HG02588 (cell line): ENCODE measurements around the gene GPSM1.

Experiments
- ATAC-seq: cut with Tn5 transposase; IDR thresholded peaks from one replicate; pipeline ENCODE4 v1.9.1; 2021; ENCODE audit warnings: mild to moderate bottlenecking, moderate library complexity; ENCODE audit not compliant: unreplicated experiment

Gene GPSM1

DNA sequence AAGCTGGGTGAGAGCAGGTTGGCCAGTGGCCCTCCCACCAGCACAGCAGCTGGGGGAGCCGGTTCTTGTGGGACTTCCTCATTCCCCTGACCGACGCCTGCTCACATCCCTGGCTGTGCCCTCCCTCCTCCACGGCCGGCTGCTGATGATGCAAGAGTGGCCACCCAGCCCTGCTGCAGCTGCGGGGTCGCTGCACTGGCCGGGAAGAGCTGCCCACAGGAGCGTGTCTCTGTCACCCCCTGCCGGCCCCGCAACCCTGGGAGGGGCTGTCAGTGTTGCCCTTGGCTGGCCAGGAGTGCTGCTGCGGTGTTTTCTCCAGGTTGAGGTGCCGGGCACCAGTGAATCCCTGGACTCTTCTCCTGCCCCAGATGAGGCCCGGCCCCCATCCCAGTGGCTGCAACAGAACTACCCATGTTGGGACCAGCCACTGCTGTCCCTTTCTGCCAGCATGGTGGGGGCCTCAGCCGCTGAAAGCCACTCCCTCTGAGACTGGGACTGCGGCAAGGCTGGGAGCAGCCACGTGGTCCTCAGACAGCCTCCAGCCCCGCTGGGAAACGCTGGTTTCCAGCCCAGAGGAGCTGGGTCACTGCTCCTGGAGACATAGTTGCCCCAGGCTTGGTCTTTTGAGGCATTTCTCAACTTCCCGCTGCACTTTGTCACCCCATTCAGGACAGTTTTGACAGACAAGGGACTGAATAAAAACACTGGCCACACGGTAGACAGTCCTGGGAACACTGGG is 45.4 kb downstream of the GPSM1 start:
- ATAC-seq = no peak

DNA sequence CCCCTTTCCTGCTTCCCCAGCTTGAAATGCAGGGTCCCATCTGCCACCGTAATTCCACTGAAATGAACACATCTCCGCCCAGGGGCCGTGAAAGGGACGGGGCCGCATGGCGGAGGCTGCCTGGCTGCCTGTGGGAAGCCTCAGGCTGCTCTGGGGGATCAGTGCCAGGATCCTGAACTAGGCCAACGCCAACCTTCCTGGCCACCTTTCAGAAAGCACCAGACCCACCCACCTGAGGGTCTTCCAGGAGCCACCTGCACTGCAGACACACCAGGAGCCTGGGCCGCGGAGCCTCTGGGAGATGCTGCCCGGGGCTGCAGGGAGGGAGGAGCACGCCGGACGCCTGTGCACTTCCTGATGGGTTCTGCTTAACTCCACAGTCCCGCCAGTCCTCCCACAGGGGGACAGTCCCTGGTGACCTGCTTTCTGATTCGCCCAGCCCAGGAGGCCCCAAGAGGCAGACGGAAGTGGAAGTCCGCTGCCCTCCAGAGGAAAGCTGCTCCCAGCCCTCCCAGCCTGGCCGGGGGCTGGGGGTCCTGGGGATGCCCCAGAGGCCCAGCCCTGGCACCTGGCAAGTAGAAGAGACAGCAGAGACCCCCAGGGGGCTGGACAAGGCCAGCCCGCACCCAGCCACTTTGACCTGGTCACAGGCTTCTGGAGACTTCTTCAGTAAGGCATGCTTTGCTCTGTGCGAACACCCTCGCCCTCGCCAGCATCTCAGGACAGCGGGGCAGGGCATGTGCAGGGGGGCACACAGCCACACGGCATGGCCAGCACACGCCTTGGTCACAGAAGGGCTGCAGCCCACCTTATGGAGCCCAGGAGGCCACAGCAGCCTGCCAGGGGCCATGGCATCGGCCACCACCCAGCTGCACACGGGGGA is 46.2 kb downstream of the GPSM1 start, which contains the start of gene CARD9:
CARD9 (minus strand) TSS at position 370 of the 883 bp plus-strand sequence. CDS start 1,591 bp downstream, outside the sequence.
- ATAC-seq = no peak

DNA sequence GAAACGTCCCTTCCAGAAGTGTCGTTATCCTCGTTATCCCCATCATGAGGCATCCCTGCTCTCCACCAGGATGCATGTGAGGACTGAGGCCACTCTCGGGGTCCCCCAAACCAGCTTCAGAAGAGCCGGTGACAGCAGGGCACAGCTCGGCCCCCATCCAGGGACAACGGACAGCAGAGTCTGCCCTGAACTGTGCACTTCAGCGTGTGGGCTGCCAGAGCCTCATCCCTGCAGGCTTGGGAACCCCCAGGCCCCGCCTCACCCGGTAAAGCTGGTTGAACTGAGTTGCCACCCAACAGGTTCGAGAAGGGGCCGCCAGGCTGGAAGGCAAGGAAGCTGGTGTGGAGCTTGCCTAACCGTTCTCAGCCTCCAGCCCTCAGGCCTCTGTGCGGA is 46.8 kb downstream of the GPSM1 start:
- no peak for ATAC-seq

DNA sequence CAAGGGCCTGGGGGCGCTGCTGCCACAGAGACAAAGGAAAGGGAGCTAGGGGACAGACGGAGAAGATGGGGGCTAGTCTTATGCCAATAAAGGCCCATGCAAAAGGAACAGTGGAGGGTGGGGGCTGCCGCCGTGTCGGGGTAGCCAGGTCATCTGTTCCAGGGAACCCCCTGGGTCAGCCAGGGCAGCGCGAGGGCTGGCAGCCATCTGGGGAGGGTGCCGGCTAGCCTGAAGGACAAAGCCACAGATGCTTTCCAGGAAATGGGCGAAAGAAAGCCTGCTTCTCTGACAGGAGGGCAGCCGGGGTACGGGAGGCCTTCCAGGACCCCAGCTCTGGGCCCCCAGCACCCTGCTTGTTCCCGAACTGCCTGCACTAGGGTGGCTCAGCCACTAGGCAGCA is 47.8 kb downstream of the GPSM1 start:
- no peak for ATAC-seq

DNA sequence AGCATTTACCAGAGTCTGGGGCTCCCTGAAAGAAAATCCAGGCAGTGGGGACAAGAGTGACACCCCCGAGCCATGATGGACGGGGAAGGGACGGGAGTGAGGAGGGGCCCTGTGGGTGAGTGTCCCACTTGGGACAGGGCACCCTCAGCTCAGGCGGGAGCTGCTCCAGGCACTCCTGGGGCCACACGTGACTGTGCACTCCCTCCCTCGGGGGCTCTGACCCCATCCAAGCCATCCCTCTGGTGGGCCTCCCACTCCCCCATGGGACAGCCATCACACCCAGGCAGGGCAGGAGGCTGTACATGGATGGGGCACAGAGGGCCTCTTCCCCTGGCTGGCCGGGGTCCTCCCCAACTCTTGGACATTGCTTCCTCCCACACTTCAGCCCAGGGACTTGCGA is 49.1 kb downstream of the GPSM1 start:
- no peak for ATAC-seq

DNA sequence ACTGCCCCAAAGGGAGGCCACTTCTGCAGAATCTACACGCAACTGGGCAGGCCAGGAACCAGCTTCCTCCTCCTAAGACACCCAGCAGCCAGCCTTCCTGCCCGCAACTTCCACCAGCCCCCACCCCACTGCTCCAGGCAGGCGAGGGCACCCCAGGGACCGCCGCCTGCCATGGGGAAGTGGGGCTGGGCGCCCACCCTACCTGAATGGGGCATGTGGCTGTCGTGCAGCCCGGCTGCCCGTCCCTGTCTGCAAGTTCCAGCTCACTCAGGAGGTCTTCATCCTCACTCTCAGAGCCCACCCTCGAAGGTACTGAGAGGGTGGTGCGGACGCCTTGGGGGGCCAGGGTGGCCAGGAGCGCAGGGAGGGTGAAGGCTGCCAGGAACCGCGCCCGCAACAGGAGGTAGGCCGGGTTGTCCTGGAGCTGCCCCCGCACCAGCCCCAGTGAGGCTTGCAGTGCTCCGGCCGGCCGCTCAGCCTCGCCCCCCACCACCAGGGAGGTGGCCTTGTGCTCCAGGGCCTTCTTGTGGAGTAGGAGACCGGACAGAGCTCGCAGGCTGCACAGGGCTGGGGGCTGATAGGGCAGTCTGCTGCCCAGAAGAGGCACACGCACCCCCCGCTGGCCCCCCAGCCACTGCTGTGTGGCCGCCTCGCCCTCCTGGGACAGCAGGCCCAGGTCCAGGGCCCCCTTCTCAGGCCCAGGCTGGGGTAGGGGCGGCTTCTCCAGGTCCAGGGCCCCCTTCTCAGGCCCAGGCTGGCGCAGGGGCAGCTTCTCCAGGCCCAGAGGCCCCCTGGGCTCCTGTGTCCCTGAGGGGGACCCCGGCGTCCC is 50.2 kb downstream of the GPSM1 start:
- no peak for ATAC-seq

DNA sequence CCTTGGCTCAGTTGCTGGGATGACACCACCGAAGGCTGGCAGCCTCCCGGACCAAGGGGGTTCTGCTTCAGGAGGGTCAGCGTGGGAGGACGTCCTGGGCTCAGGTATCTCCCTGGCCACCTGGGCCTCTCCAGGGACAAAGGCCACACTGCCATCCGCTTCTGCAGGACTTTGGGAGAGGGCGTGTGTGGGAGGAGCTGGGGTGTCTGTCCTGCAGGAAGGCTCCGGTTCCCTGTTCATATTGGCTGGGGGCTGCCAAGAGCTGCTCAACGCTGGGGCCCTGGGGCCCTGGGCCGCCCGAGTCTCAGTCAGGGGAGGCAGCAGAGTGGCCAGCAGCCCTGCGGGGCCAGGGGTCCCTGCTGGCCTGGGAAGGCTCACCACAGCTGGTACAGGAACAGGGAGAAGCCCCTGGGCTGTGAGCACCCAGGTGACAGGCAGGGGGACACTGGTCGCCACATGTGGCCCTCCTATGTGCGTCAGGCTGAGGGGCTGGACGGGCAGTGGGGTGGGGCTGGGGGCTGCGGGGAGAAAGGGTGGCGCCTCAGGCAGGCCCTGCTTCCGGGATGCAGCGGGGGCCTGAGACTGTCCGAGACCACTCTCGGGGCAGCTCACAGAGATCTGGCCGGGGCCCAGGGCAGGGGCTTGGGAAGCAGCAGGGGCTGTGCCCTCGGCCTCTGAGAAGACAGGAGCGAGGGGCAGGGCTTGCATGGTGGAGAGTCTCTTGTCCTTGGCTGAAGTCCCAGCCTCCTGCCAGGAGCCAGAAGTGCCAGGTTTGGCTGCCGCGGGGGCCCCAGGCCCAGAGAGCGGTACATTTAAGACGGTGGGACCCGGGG is 51.0 kb downstream of the GPSM1 start:
- ATAC-seq = no peak

DNA sequence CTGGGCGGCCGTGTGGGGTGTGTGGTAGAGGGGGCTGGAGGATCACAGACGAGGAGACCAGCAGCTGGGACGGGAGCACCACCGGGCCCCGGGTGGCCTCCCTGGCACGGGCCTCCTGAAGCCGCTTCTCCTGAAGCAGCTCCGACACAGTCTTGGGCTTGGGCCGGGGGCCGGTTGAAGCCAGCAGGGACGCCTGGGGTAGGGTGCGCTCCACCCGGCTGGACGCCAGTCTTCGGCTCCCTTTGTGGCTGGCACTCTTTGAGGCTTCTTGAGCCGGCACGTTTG is 51.6 kb downstream of the GPSM1 start:
- ATAC-seq = no peak

DNA sequence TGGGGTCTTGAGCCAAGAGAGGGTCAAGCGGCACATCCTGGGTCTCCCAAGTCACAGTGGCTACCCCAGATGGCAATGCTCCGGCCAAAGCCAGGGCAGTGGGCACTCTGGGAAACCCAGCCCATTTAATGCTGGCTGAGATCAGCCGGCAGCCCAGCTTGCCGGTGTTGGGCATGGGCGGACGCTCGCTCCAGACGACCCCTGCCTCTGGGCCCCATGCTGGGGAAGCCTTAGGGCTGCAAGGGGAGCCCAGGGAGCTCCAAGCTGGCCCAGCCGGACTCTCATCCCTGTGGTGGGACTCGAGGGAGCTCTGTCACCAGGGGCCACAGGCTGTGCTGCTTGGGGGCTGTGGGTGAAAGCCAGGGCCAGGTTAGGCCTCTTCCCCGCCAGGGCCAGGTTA is 52.1 kb downstream of the GPSM1 start:
- no peak for ATAC-seq

DNA sequence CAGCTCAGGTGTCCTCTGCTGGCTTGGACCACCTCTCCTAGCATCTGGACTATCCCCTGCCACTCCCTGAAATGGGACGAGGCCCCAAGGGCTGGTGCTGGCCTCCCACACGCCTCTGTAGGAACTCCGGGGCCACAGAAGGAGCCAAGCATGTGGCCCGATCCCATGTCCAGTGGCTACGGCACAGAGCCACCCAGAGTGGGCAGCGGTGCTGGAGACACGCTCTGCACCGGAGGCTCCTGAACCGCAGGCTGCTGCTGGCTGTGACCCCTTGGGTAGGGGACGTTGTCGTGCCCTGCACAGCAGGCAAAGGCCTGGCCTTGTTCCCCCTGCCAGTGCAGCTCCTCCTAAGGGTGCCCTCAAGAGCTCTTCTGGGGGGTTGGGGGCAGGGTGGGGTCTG is 52.6 kb downstream of the GPSM1 start:
- ATAC-seq = no peak

DNA sequence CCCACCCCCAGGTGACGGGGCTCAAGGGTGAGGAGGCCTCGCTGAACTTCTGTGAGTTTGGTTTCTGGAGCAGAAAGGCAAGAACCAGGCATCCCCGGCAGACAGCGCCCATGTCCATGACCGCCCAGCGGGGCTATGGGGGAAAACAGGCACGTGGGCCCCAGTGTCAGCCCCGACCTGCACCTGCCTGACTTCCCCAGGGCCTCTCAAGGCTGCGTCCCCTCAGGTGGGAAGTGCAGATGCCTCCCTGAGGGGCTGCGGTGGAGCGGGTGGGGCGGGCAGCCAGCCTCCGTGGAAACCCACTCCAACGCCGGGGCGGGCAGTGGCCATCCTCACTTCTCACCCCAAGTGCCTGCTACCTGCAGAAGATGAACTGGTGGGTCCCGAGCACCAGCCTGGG is 53.0 kb downstream of the GPSM1 start:
- ATAC-seq = no peak

DNA sequence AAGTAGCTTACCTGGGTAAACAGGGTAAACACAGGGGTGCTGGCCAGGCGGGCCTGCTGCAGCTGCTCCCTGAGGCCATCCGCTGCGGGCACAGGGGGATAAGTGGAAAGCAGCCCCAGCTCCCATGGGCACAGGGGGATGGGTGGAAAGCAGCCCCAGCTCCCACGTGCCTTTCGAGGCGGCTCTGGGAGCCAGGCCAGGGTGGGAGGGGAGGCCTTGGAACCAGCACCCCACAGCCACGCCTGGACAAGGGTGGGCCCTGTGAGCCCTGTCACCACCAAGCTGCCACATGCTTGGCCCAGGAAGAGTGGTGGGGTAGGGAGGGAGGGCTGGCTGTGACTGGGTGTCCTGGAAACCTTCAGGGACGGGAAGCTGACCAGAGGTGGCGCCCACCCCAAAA is 54.0 kb downstream of the GPSM1 start:
- ATAC-seq = no peak

DNA sequence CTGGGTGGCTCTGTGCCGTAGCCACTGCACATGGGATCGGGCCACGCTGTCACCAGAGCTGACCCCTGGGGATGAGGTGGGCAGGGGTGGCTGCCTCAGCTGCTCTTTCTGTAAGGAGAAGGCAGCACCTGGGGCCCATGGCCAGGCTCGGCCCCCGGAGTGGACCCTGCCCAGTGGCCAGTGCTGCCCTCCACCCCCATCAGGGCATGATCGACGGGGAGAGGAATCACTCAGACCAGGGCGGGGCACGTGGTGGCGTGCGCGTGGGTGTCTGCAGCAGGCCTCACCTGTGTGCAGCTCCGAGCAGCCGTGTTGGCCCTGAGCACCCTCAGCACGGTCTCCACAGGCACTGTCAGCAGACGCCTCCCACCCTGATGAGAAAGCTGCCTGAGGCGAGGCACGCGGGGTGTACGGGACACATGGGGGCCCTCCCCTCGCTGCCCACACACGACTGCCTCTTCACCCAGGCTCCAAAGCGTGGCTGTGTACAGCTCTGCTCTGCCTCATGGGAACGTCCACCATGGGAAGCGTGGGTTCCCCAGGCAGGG is 54.7 kb downstream of the GPSM1 start:
- no peak for ATAC-seq

DNA sequence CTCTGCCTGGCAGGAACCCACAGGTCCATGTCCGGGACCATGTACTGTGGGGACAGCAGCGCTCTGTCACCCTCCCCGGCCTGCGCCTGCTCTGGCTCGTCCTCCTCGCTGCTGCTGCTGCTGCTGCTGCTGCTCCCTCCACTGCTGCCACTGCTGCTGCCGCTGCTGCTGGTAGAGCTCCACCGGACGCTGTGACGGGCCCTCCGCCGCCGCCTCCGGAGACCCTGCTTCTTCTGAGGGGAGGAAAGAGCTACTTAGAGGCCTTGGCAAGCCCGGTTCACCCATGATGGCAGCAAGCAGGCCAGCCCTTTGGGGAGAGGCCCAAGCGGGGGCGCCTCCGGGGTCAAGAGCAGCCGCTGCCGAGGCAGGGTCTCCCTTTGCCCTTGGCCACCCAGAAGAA is 56.1 kb downstream of the GPSM1 start:
- no peak for ATAC-seq

DNA sequence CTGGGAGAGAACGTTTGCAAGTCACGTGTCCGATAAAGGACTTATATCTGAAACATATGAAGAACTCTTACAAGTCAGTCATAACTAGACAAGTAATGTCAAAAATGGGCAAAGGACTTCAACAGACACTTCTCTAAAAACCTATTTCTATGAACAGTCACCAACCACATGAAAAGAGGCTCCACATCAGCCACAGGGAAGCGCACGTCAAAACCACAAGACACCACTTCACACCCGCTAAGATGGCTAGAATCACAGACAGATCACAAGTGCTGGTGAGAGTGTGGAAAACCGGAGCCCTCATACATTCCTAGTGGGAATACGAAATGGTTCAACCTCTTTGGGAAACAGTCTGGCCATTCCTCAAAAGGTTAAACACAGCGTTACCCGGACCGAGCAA is 57.7 kb downstream of the GPSM1 start:
- no peak for ATAC-seq

DNA sequence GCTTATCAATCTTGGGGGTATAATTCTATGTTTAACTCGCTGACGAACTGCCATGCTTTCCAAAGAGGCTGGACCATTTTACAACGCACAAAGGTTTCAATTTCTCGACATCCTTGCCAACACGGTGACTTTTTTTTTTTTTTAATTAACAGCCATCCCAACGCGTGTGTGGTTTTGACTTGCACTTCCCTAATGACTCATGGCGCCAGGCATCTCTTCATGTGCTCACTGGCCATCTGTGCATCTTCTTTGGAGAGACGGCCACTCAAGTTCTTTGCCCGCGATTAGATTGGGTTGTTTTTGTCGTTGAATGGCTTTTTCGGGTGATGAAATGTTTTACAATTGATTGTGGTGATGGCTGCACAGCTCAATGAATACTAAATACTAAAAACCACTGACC is 58.7 kb downstream of the GPSM1 start:
- no peak for ATAC-seq

DNA sequence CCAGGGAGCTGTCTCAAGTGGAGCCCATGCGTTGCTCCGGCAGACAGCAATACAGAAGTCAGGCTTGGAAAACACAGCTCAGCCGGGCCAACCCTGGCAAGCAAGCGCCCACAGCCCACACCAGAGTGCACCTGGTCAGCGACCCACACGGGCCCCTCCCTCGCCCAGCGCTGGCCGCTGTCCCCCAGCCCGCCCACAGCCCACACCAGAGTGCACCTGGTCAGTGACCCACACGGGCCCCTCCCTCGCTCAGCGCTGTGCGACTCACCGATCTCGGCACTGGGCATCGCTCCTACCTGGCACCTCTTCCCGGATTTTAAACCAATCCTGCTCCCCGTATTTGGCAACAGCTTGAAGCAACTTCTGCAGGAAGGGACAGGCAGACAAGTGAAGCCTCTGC is 59.9 kb downstream of the GPSM1 start:
- ATAC-seq = no peak

DNA sequence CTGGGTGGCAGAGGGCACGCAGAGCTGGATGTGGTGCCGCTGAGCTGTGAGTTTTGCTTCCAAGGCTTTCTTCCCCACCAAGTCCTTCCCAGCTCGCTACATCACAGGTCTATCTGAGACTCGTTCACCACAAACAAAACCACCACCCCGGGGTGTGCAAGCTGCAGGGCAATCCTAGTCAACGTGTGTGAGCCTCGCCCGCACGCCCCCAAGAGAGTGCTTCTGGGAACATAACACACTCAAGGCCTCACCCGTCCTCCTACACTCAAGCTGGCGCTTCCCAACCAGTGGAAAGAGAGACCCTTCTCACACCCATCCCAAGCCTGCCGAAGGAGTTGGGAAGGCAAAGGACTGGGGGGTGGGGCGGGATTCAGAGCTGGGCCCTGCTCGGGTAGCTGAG is 62.1 kb downstream of the GPSM1 start:
- ATAC-seq = no peak

DNA sequence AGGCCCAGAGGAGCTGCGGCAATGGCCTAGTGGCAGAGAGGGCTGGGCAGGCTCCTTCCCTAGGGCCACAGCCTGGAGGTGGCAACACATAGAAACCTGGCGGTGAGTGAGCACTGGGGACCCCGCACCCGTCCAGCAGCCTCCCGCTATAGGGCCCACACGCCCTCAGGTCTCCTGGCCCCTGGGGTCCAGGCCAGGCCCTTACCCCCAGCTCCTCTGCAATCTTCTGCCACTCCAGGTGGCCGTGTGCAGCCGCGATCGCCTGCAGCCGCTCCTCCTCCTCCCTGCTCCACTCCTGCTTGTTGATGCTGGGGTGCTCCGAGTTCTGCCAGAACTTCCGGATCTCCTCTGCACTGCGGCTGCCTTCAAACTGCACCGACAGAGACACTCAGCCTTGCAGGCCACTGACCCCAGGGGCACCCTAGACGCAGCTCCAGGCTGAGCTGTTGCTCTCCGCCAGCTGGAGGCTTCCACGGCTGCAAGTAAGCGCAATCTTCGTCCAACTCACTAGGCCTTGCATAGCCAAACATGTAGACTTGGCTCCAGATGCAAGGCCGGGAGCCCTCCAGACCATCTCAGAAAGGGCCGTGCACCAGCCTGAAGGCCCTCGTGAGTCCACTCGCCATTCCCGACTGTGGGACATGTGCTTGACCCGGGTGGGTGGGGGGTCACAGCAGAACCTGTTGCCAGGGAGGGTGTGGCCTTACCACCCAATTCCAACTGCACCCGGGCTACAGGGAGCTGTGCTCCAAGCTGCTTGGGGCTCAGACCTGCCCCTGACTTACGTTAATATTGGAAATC is 64.6 kb downstream of the GPSM1 start:
- ATAC-seq = no peak
